ENCODE measurements around the gene CNPPD1. TPM values are rescaled to one million over a fixed set of nuclear protein-coding genes. Genes with fewer than 3 reads are reported as not detected.

CNPPD1 gene
- 10 to 100 TPM in 11 of 12 donors, not detected in 1; 28.7 to 52.0 (median 32.5) TPM for polyA plus RNA-seq (ENCODE audit: insufficient read length in 12 of 12)
- long read RNA-seq, donor 1, transcript CNPPD1-201 (8 exons, 2,060 nt), result major isoform, 25 of 37 reads
- long read RNA-seq, donor 1, partial matches to known transcripts, result 10 of 37 reads
- long read RNA-seq, donor 1, other reads (novel, unspliced or antisense), result 0 of 37 reads
- long read RNA-seq, donor 2, transcript CNPPD1-201 (8 exons, 2,060 nt), result major isoform, 8 of 8 reads
- long read RNA-seq, donor 2, partial matches to known transcripts, result 0 of 8 reads
- long read RNA-seq, donor 2, other reads (novel, unspliced or antisense), result 0 of 8 reads
- long read RNA-seq, donor 3, transcript CNPPD1-201 (8 exons, 2,060 nt), result major isoform, 5 of 5 reads
- long read RNA-seq, donor 3, partial matches to known transcripts, result 0 of 5 reads
- long read RNA-seq, donor 3, other reads (novel, unspliced or antisense), result 0 of 5 reads
- long read RNA-seq, donor 4, transcript CNPPD1-201 (8 exons, 2,060 nt), result major isoform, 8 of 8 reads
- long read RNA-seq, donor 4, partial matches to known transcripts, result 0 of 8 reads
- long read RNA-seq, donor 4, other reads (novel, unspliced or antisense), result 0 of 8 reads
- long read RNA-seq, donor 5, transcript CNPPD1-201 (8 exons, 2,060 nt), result major isoform, 11 of 18 reads
- long read RNA-seq, donor 5, partial matches to known transcripts, result 6 of 18 reads
- long read RNA-seq, donor 5, other reads (novel, unspliced or antisense), result 0 of 18 reads
- long read RNA-seq, donor 6, transcript CNPPD1-201 (8 exons, 2,060 nt), result major isoform, 6 of 6 reads
- long read RNA-seq, donor 6, partial matches to known transcripts, result 0 of 6 reads
- long read RNA-seq, donor 6, other reads (novel, unspliced or antisense), result 0 of 6 reads
- long read RNA-seq, donor 7, transcript CNPPD1-201 (8 exons, 2,060 nt), result major isoform, 6 of 12 reads
- long read RNA-seq, donor 7, partial matches to known transcripts, result 5 of 12 reads
- long read RNA-seq, donor 7, other reads (novel, unspliced or antisense), result 0 of 12 reads
- long read RNA-seq, donor 8, transcript CNPPD1-201 (8 exons, 2,060 nt), result major isoform, 14 of 20 reads
- long read RNA-seq, donor 8, partial matches to known transcripts, result 5 of 20 reads
- long read RNA-seq, donor 8, other reads (novel, unspliced or antisense), result 0 of 20 reads
- long read RNA-seq, donor 9, transcript CNPPD1-201 (8 exons, 2,060 nt), result major isoform, 7 of 7 reads
- long read RNA-seq, donor 9, partial matches to known transcripts, result 0 of 7 reads
- long read RNA-seq, donor 9, other reads (novel, unspliced or antisense), result 0 of 7 reads
- long read RNA-seq, donor 10, transcript CNPPD1-201 (8 exons, 2,060 nt), result major isoform, 9 of 19 reads
- long read RNA-seq, donor 10, partial matches to known transcripts, result 8 of 19 reads
- long read RNA-seq, donor 10, other reads (novel, unspliced or antisense), result 0 of 19 reads
- long read RNA-seq, donor 11, transcript CNPPD1-201 (8 exons, 2,060 nt), result major isoform, 10 of 10 reads
- long read RNA-seq, donor 11, partial matches to known transcripts, result 0 of 10 reads
- long read RNA-seq, donor 11, other reads (novel, unspliced or antisense), result 0 of 10 reads

- DNase-seq, result peak; percentile 84
Measured at GRCh38 chr2:219176818-219177551, at the start of gene CNPPD1. Gene CNPPD1, minus strand, starts transcription at chr2:219176925. Its CDS starts 97 bp downstream, at chr2:219176828.

GRCh38 chr2:219225350-219225749 lies 48.6 kb upstream of the CNPPD1 start:
- no peak for DNase-seq

GRCh38 chr2:219223831-219224610 lies 47.3 kb upstream of the CNPPD1 start:
- no peak for DNase-seq

GRCh38 chr2:219221957-219222518 lies 45.3 kb upstream of the CNPPD1 start:
- DNase-seq, result no peak

- no peak for DNase-seq
Measured at GRCh38 chr2:219220652-219221402, 44.1 kb upstream of the CNPPD1 start.

GRCh38 chr2:219219784-219220532 lies 43.2 kb upstream of the CNPPD1 start:
- DNase-seq, result no peak

- peak; percentile 98 for DNase-seq
Measured at GRCh38 chr2:219218732-219219701, 42.3 kb upstream of the CNPPD1 start, which contains the start of gene ABCB6. Gene ABCB6, minus strand, starts transcription at chr2:219218958. Its CDS starts 285 bp downstream, at chr2:219218673.

- DNase-seq, result no peak
Measured at GRCh38 chr2:219218217-219218731, 41.5 kb upstream of the CNPPD1 start.

- no peak for DNase-seq
Measured at GRCh38 chr2:219216535-219216915, 39.8 kb upstream of the CNPPD1 start.

GRCh38 chr2:219215871-219216534 lies 39.3 kb upstream of the CNPPD1 start:
- DNase-seq, result no peak

GRCh38 chr2:219214786-219215185 lies 38.1 kb upstream of the CNPPD1 start:
- no peak for DNase-seq

GRCh38 chr2:219214141-219214540 lies 37.4 kb upstream of the CNPPD1 start:
- DNase-seq, result no peak

GRCh38 chr2:219213486-219214071 lies 36.9 kb upstream of the CNPPD1 start:
- no peak for DNase-seq

GRCh38 chr2:219213026-219213415 lies 36.3 kb upstream of the CNPPD1 start:
- DNase-seq, result no peak

- no peak for DNase-seq
Measured at GRCh38 chr2:219210886-219211362, 34.2 kb upstream of the CNPPD1 start.

Measured in muscle of arm (tissue), 14 donors.